ENCODE data around the gene BSN.

Gene BSN

GRCh38 chr3:49717959-49718857 is 163.9 kb downstream of the BSN start:
- DNase-seq = peak in 1 of 2 donors; percentile 64
- Histone ChIP-seq H3K4me1 (peaks cover 0 to 33% (median 27%) of the 10 kb centered on the region in 4 donors), H3K9me3 (no peaks in the 10 kb centered on the region), H3K36me3 (peaks cover 0 to 59% (median 33%) of the 10 kb centered on the region in 3 donors), H3K4me3 (no peak overlapping the region), H3K27ac (no peak overlapping the region), H3K27me3 (no peaks in the 10 kb centered on the region)
- TF ChIP-seq CTCF (IDR thresholded peaks at IDR 0.05) = no peak
- intact Hi-C loops (cut with DNase I; ENCODE audit: low total_unique reads) = no loop called here

- H3K27ac ChIP-seq = no peak overlapping the region
- H3K9me3 ChIP-seq = no peaks in the 10 kb centered on the region
- peaks cover 0 to 35% (median 29%) of the 10 kb centered on the region in 4 donors for H3K4me1 ChIP-seq
- H3K36me3 ChIP-seq = peaks cover 0 to 53% (median 33%) of the 10 kb centered on the region in 3 donors
- peak overlapping the region; percentile 53 to 64 for H3K4me3 ChIP-seq
- DNase-seq = no peak
- no peak for TF ChIP-seq CTCF (IDR thresholded peaks at IDR 0.05)
- intact Hi-C loops (cut with DNase I; ENCODE audit: low total_unique reads) = no loop called here
- no peaks in the 10 kb centered on the region for H3K27me3 ChIP-seq
Measured at GRCh38 chr3:49718858-49719213, 164.6 kb downstream of the BSN start.

DNA sequence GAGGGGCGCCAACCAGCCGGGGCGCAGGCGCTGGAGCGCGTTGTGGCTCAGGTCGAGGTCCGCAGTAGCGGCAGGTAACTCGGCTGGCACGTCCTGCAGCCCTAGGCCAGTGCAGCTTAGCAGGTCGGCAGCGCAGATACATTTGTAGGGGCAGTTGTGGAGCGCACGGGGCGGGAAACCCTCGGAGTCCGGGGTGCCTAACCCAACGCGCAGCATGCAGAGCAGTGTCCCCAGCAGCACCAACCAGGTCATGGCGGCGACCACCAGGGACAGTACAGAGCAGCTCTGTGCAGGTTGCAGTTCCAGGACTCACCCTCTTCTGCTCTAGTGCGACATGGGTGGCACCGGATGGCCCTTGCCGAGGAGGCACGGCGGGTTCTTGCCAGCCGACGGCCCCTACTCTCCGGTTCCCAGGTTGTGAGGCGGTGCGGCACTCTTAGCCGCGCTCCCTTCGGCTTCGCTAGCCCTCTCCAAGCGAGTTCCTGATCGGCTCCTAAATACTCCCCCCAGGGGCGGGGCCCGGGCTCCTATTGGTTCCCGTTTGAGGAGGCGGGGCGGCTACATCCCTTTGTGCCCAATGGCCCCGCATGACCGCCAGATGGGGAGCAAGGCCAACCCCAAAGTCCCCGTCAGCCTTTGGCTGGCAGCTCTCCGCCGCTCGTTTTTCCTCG is 165.1 kb downstream of the BSN start, which contains the start of gene AMIGO3:
Gene AMIGO3, minus strand, starts transcription at position 471 of the 671 bp plus-strand sequence. Its CDS starts 219 bp downstream, at position 252.
- Histone ChIP-seq H3K4me1 (peaks cover 0 to 38% (median 31%) of the 10 kb centered on the region in 4 donors), H3K36me3 (peaks cover 0 to 48% (median 33%) of the 10 kb centered on the region in 3 donors), H3K27me3 (no peaks in the 10 kb centered on the region), H3K4me3 (peak within 1 kb of the TSS; percentile 53 to 64), H3K27ac (peak within 1 kb of the TSS; percentile 50 to 59), H3K9me3 (no peaks in the 10 kb centered on the region)
- peak; percentile 97 to 98 for DNase-seq
- peak; percentile 60 to 83 for TF ChIP-seq CTCF (IDR thresholded peaks at IDR 0.05)
- intact Hi-C loops (cut with DNase I; ENCODE audit: low total_unique reads) = no loop called here

All from tibial artery (tissue), 4 donors.